HL-60/S4 (cell line): ENCODE measurements around the gene TEX101.

Experiments used
- in situ Hi-C: fragments of 300-500 bp; cut with MboI; formaldehyde crosslinking; loops from 2 replicates; pipeline ENCODE4 v1.14.3; 2022; ENCODE audit warnings: low sequenced_read_pairs

The TEX101 gene

DNA sequence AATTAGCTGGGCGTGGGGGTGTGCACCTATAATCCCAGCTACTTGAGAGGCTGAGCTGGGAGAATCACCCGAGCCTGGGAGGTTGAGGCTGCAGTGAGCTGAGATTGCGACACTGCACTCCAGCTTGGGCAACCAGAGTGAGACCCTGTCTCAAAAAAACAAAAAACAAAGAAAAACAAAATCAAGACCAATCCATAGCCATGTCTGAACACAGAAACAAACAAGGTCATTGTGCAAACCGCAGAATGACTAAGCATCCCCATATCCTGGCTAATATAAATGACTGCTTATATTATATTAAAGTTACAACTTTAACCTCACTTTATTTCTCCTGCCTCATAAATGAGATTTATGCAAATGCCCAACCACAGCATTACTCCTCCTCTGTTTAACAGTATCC lies 53.0 kb downstream of the TEX101 start:
- in situ Hi-C loops: no loop called here
